HEK293 (cell line): ENCODE data around the gene ENPEP.

Experiments used
- GLI4 ChIP-seq: fragments of 450-650 bp; formaldehyde crosslinking; IDR thresholded peaks from 2 replicates; pipeline ENCODE4 v1.5.1; 2016; ENCODE audit warnings: missing biosample characterization, missing genetic modification characterization
- MEIS1 ChIP-seq: sonication (generic); formaldehyde crosslinking; IDR thresholded peaks from 2 replicates; pipeline ENCODE4 v1.8.1; 2022; ENCODE audit warnings: missing genetic modification reagents, mild to moderate bottlenecking, borderline replicate concordance
- PATZ1 ChIP-seq: fragments of 450-650 bp; formaldehyde crosslinking; IDR thresholded peaks from 2 replicates; pipeline ENCODE4 v1.5.1; 2016; ENCODE audit warnings: missing biosample characterization, missing genetic modification characterization
- RBAK ChIP-seq: fragments of 450-650 bp; formaldehyde crosslinking; IDR thresholded peaks from 2 replicates; pipeline ENCODE4 v1.5.1; 2016; ENCODE audit warnings: missing biosample characterization, missing genetic modification characterization
- SETDB1 ChIP-seq: IDR thresholded peaks from one replicate; pipeline ENCODE4 v1.6.1; 2017; ENCODE audit warnings: mild to moderate bottlenecking, low read length, moderate library complexity, mixed read lengths; ENCODE audit not compliant: insufficient read length
- ZFP3 ChIP-seq: fragments of 450-650 bp; formaldehyde crosslinking; IDR thresholded peaks from 2 replicates; pipeline ENCODE4 v1.5.1; 2016; ENCODE audit warnings: low read depth, missing biosample characterization, missing genetic modification characterization
- ZIC2 ChIP-seq: fragments of 450-650 bp; formaldehyde crosslinking; IDR thresholded peaks from 2 replicates; pipeline ENCODE4 v1.5.1; 2016; ENCODE audit warnings: missing biosample characterization, missing genetic modification characterization
- ZNF350 ChIP-seq: fragments of 450-650 bp; formaldehyde crosslinking; IDR thresholded peaks from 2 replicates; pipeline ENCODE4 v1.5.0; 2017; ENCODE audit warnings: missing biosample characterization, mild to moderate bottlenecking, missing genetic modification characterization
- ZNF398 ChIP-seq: fragments of 450-650 bp; formaldehyde crosslinking; IDR thresholded peaks from 2 replicates; pipeline ENCODE4 v1.5.1; 2017; ENCODE audit warnings: missing biosample characterization, missing genetic modification characterization
- ZNF629 ChIP-seq: fragments of 450-650 bp; formaldehyde crosslinking; IDR thresholded peaks from 2 replicates; pipeline ENCODE4 v1.5.1; 2017; ENCODE audit warnings: missing biosample characterization, missing genetic modification characterization
- ZNF792 ChIP-seq: fragments of 450-650 bp; formaldehyde crosslinking; IDR thresholded peaks from 2 replicates; pipeline ENCODE4 v1.5.1; 2016; ENCODE audit warnings: missing biosample characterization, missing genetic modification characterization
- TF ChIP-seq, protein P1 (sequence below): fragments of 450-650 bp; formaldehyde crosslinking; IDR thresholded peaks from 2 replicates; pipeline ENCODE4 v1.5.1; 2016; ENCODE audit warnings: missing biosample characterization, missing genetic modification characterization
- TF ChIP-seq, protein P2 (sequence below): fragments of 450-650 bp; formaldehyde crosslinking; IDR thresholded peaks from 2 replicates; pipeline ENCODE4 v1.5.1; 2016; ENCODE audit warnings: missing biosample characterization, missing genetic modification characterization
- TF ChIP-seq, protein P3 (sequence below): fragments of 450-650 bp; formaldehyde crosslinking; IDR thresholded peaks from 2 replicates; pipeline ENCODE4 v1.5.1; 2016; ENCODE audit warnings: missing biosample characterization, missing genetic modification characterization, low read depth

- TF ChIP-seq, protein P1, sequence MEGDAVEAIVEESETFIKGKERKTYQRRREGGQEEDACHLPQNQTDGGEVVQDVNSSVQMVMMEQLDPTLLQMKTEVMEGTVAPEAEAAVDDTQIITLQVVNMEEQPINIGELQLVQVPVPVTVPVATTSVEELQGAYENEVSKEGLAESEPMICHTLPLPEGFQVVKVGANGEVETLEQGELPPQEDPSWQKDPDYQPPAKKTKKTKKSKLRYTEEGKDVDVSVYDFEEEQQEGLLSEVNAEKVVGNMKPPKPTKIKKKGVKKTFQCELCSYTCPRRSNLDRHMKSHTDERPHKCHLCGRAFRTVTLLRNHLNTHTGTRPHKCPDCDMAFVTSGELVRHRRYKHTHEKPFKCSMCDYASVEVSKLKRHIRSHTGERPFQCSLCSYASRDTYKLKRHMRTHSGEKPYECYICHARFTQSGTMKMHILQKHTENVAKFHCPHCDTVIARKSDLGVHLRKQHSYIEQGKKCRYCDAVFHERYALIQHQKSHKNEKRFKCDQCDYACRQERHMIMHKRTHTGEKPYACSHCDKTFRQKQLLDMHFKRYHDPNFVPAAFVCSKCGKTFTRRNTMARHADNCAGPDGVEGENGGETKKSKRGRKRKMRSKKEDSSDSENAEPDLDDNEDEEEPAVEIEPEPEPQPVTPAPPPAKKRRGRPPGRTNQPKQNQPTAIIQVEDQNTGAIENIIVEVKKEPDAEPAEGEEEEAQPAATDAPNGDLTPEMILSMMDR = no peak
- TF ChIP-seq MEIS1 = no peak
- no peak for TF ChIP-seq ZNF398 (tag by site-specific recombination)
- no peak for TF ChIP-seq ZNF350 (tag by site-specific recombination)
- TF ChIP-seq GLI4 = no peak
- no peak for TF ChIP-seq ZFP3 (tag by site-specific recombination)
- TF ChIP-seq, protein P2, sequence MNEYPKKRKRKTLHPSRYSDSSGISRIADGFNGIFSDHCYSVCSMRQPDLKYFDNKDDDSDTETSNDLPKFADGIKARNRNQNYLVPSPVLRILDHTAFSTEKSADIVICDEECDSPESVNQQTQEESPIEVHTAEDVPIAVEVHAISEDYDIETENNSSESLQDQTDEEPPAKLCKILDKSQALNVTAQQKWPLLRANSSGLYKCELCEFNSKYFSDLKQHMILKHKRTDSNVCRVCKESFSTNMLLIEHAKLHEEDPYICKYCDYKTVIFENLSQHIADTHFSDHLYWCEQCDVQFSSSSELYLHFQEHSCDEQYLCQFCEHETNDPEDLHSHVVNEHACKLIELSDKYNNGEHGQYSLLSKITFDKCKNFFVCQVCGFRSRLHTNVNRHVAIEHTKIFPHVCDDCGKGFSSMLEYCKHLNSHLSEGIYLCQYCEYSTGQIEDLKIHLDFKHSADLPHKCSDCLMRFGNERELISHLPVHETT (tag by site-specific recombination) = no peak
- TF ChIP-seq PATZ1 (tag by site-specific recombination) = no peak
- no peak for TF ChIP-seq ZNF792 (tag by site-specific recombination)
- TF ChIP-seq ZIC2 (tag by site-specific recombination) = no peak
- no peak for TF ChIP-seq ZNF629 (tag by site-specific recombination)
- TF ChIP-seq SETDB1 = no peak
- TF ChIP-seq, protein P3, sequence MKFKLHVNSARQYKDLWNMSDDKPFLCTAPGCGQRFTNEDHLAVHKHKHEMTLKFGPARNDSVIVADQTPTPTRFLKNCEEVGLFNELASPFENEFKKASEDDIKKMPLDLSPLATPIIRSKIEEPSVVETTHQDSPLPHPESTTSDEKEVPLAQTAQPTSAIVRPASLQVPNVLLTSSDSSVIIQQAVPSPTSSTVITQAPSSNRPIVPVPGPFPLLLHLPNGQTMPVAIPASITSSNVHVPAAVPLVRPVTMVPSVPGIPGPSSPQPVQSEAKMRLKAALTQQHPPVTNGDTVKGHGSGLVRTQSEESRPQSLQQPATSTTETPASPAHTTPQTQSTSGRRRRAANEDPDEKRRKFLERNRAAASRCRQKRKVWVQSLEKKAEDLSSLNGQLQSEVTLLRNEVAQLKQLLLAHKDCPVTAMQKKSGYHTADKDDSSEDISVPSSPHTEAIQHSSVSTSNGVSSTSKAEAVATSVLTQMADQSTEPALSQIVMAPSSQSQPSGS (tag by site-specific recombination) = no peak
- TF ChIP-seq RBAK (tag by site-specific recombination) = no peak
Observed at GRCh38 chr4:110442309-110442708, 33.6 kb upstream of the ENPEP start.
